Heart left ventricle (tissue), 13 donors: ENCODE measurements around the gene ELF4.

Experiments used
- CTCF ChIP-seq, 12 donors: fragments of 200-600 bp; sonication (generic) in 4 of 12; IDR thresholded peaks; one replicate each; pipeline versions ENCODE4 v1.5.0 to v1.8.0; 2018 to 2022; ENCODE audit warnings: antibody characterized with exemption in 12 of 12, mild to moderate bottlenecking in 5 of 12
- POLR2A ChIP-seq, 2 donors: fragments of 450-650 bp; IDR thresholded peaks; one replicate each; pipeline ENCODE4 v1.6.1; 2017; ENCODE audit warnings: antibody characterized with exemption in 2 of 2, mild to moderate bottlenecking in 2 of 2, moderate library complexity in 2 of 2
- donor health status: ischemic (EF 13 %, LVEDD 7.1; RV severe dilation, severe dysfunction).
- donor health status: DM: no; HTN: yes; CAD: no.
- donor health status: DM: no; HTN: no; CAD: no.
- donor health status: ischemic (EF 25% LVEDD 6.9; RV normal size, moderate dysfunction).
- donor health status: ischemic (EF 25% LVEDD 5.7; RV mildly dilated, moderate dysfunction).
- donor health status: ischemic (EF 35%, LVEDD 5.7; RV mildly dilated, moderate dysfunction).
- donor health status: nonischemic (EF 11% LVEDD 7.7; RV severe dilation, severe dysfunction).
- donor health status: DM: yes; HTN: yes; CAD: no.
- donor health status: PGD.
- donor health status: ischemic (EF 29% LVEDD 5.4; RV normal size, mild dysfunction).
- donor health status: nonischemic (EF 23%, LVEDD 6.1; RV moderate dilation, normal function).

- TF ChIP-seq CTCF (IDR thresholded peaks at IDR 0.05) (no peak), POLR2A (IDR thresholded peaks at IDR 0.05) (peak in 1 of 2 donors; percentile 25)
Measured at GRCh38 chrX:130110379-130111219, at the start of gene ELF4.
